BLaER1 treated with 17β-estradiol and CSF1 and Interleukin-3, amounts not matched to agents 10 nM and 100 nM (cell line): ENCODE measurements around the gene EDARADD.

Source experiments
- H3K27ac ChIP-seq, 11 experiments: shearing (Covaris generic); formaldehyde crosslinking; 2 replicates each; pipeline ENCODE4 v1.8.1; 2022
- H3K27me3 ChIP-seq, 11 experiments: shearing (Covaris generic); formaldehyde crosslinking; 2 replicates each; pipeline ENCODE4 v1.8.1; 2022
- H3K36me3 ChIP-seq, 11 experiments: shearing (Covaris generic); formaldehyde crosslinking; 2 replicates each; pipeline ENCODE4 v1.8.1; 2022
- H3K4me1 ChIP-seq, 10 experiments: shearing (Covaris generic); formaldehyde crosslinking; 2 replicates each; pipeline ENCODE4 v1.8.1; 2022
- H3K4me2 ChIP-seq, 11 experiments: shearing (Covaris generic); formaldehyde crosslinking; 2 replicates each; pipeline ENCODE4 v1.8.1; 2022
- H3K4me3 ChIP-seq, 10 experiments: shearing (Covaris generic); formaldehyde crosslinking; 2 replicates each; pipeline ENCODE4 v1.8.1; 2022
- H3K9ac ChIP-seq, 11 experiments: shearing (Covaris generic); formaldehyde crosslinking; 2 replicates each; pipeline ENCODE4 v1.8.1; 2022
- H3K9me3 ChIP-seq, 11 experiments: shearing (Covaris generic); formaldehyde crosslinking; replicated peaks in 1 of 11; 2 replicates each; pipeline ENCODE4 v1.8.1; 2022
- H4K20me1 ChIP-seq, 11 experiments: shearing (Covaris generic); formaldehyde crosslinking; 2 replicates each; pipeline ENCODE4 v1.8.1; 2022
- Cebpa-rat ChIP-seq, 11 experiments: shearing (Covaris generic); IDR thresholded peaks; 2 replicates each; pipeline ENCODE4 v1.8.1; 2022

EDARADD gene

GRCh38 chr1:236523704-236524141 lies 129.6 kb downstream of the EDARADD start, which contains the start of gene LGALS8:
TSS of gene LGALS8 (plus strand) at chr1:236523982. CDS start at chr1:236526071, 2,089 bp downstream.
- H3K9ac ChIP-seq, result peak within 1 kb of the TSS; percentile 88 to 100 (median 93)
- H3K4me1 ChIP-seq, result peaks cover 24 to 45% (median 36%) of the 10 kb centered on the region in 10 experiments
- H3K27me3 ChIP-seq, result no peaks in the 10 kb centered on the region
- peak within 1 kb of the TSS; percentile 92 to 99 (median 95) for H3K27ac ChIP-seq
- H4K20me1 ChIP-seq, result peaks cover 0 to 32% (median 0%) of the 10 kb centered on the region in 11 experiments; a peak in 4 of 22 replicates
- no peaks in the 10 kb centered on the region for H3K9me3 ChIP-seq
- H3K4me3 ChIP-seq, result peak within 1 kb of the TSS; percentile 79 to 100 (median 92)
- no peak for TF ChIP-seq Cebpa-rat (IDR thresholded peaks at IDR 0.05)
- peaks cover 20 to 32% (median 27%) of the 10 kb centered on the region in 11 experiments for H3K36me3 ChIP-seq
- H3K4me2 ChIP-seq, result peak within 1 kb of the TSS; percentile 82 to 98 (median 93)

GRCh38 chr1:236524142-236524894 lies 130.2 kb downstream of the EDARADD start:
- Histone ChIP-seq H3K27me3 (no peaks in the 10 kb centered on the region), H3K9ac (peak overlapping the region; percentile 88 to 100 (median 93)), H3K4me1 (peaks cover 19 to 39% (median 30%) of the 10 kb centered on the region in 10 experiments), H3K4me2 (peak overlapping the region; percentile 82 to 98 (median 93)), H3K9me3 (no peaks in the 10 kb centered on the region), H3K27ac (peak overlapping the region; percentile 92 to 99 (median 95)), H3K4me3 (peak overlapping the region; percentile 79 to 100 (median 92)), H4K20me1 (peaks cover 0 to 38% (median 0%) of the 10 kb centered on the region in 11 experiments; a peak in 5 of 22 replicates), H3K36me3 (peaks cover 20 to 38% (median 33%) of the 10 kb centered on the region in 11 experiments)
- peak in 6 of 11 experiments; percentile 14 to 96 (median 86); a peak in 11 of 22 replicates for TF ChIP-seq Cebpa-rat (IDR thresholded peaks at IDR 0.05)

- H3K27ac ChIP-seq, result peak overlapping the region; percentile 92 to 99 (median 95); a peak in 21 of 22 replicates
- no peak for TF ChIP-seq Cebpa-rat (IDR thresholded peaks at IDR 0.05)
- peaks cover 20 to 44% (median 34%) of the 10 kb centered on the region in 11 experiments for H3K36me3 ChIP-seq
- H3K9ac ChIP-seq, result peak overlapping the region; percentile 88 to 100 (median 93); a peak in 21 of 22 replicates
- H3K27me3 ChIP-seq, result no peaks in the 10 kb centered on the region
- no peaks in the 10 kb centered on the region for H3K9me3 ChIP-seq
- peak overlapping the region; percentile 82 to 98 (median 93) for H3K4me2 ChIP-seq
- peaks cover 0 to 43% (median 0%) of the 10 kb centered on the region in 11 experiments; a peak in 5 of 22 replicates for H4K20me1 ChIP-seq
- H3K4me3 ChIP-seq, result peak overlapping the region; percentile 79 to 100 (median 92)
- H3K4me1 ChIP-seq, result peaks cover 19 to 36% (median 29%) of the 10 kb centered on the region in 10 experiments
Measured at GRCh38 chr1:236524895-236525184, 130.8 kb downstream of the EDARADD start.

GRCh38 chr1:236526079-236526478 lies 132.0 kb downstream of the EDARADD start:
- H3K9ac ChIP-seq, result no peak overlapping the region; a peak in 1 of 22 replicates
- H4K20me1 ChIP-seq, result peaks cover 0 to 56% (median 0%) of the 10 kb centered on the region in 11 experiments; a peak in 5 of 22 replicates
- H3K27me3 ChIP-seq, result no peaks in the 10 kb centered on the region
- peaks cover 29 to 45% (median 41%) of the 10 kb centered on the region in 10 experiments for H3K4me1 ChIP-seq
- H3K9me3 ChIP-seq, result no peaks in the 10 kb centered on the region
- peak overlapping the region in 6 of 11 experiments; percentile 92 to 98 (median 94); a peak in 9 of 22 replicates for H3K27ac ChIP-seq
- peak overlapping the region; percentile 6 to 98 (median 93); a peak in 16 of 22 replicates for H3K4me2 ChIP-seq
- no peak overlapping the region for H3K4me3 ChIP-seq
- no peak for TF ChIP-seq Cebpa-rat (IDR thresholded peaks at IDR 0.05)
- peaks cover 20 to 56% (median 34%) of the 10 kb centered on the region in 11 experiments for H3K36me3 ChIP-seq

- H3K4me1 ChIP-seq, result peaks cover 31 to 50% (median 40%) of the 10 kb centered on the region in 10 experiments
- peaks cover 0 to 94% (median 14%) of the 10 kb centered on the region in 11 experiments; a peak in 10 of 22 replicates for H4K20me1 ChIP-seq
- peaks cover 33 to 91% (median 52%) of the 10 kb centered on the region in 11 experiments for H3K36me3 ChIP-seq
- no peak overlapping the region for H3K4me3 ChIP-seq
- H3K4me2 ChIP-seq, result peak overlapping the region in 8 of 11 experiments; percentile 17 to 52 (median 24); a peak in 11 of 22 replicates
- H3K27me3 ChIP-seq, result no peaks in the 10 kb centered on the region
- H3K27ac ChIP-seq, result peak overlapping the region in 2 of 11 experiments; percentile 9 to 30; a peak in 2 of 22 replicates
- peak overlapping the region in 1 of 11 experiments; percentile 32; a peak in 1 of 22 replicates for H3K9ac ChIP-seq
- H3K9me3 ChIP-seq, result no peaks in the 10 kb centered on the region
- TF ChIP-seq Cebpa-rat (IDR thresholded peaks at IDR 0.05), result no peak
Measured at GRCh38 chr1:236530286-236530685, 136.2 kb downstream of the EDARADD start.

GRCh38 chr1:236530959-236531358 lies 136.9 kb downstream of the EDARADD start:
- Histone ChIP-seq H3K4me1 (peaks cover 24 to 44% (median 34%) of the 10 kb centered on the region in 10 experiments), H3K9me3 (no peaks in the 10 kb centered on the region), H3K27ac (peak overlapping the region in 2 of 11 experiments; percentile 9 to 30; a peak in 1 of 22 replicates), H3K27me3 (no peaks in the 10 kb centered on the region), H3K36me3 (peaks cover 31 to 93% (median 53%) of the 10 kb centered on the region in 11 experiments), H3K9ac (peak overlapping the region in 1 of 11 experiments; percentile 32; a peak in 1 of 22 replicates), H3K4me3 (no peak overlapping the region), H3K4me2 (peak overlapping the region; percentile 17 to 52 (median 30); a peak in 14 of 22 replicates), H4K20me1 (peaks cover 0 to 94% (median 20%) of the 10 kb centered on the region in 11 experiments; a peak in 18 of 22 replicates)
- no peak for TF ChIP-seq Cebpa-rat (IDR thresholded peaks at IDR 0.05)

- Histone ChIP-seq H3K9me3 (no peaks in the 10 kb centered on the region), H3K4me2 (no peak overlapping the region), H3K27ac (no peak overlapping the region), H4K20me1 (peaks cover 0 to 93% (median 28%) of the 10 kb centered on the region in 11 experiments; a peak in 19 of 22 replicates), H3K9ac (no peak overlapping the region), H3K36me3 (peaks cover 29 to 93% (median 49%) of the 10 kb centered on the region in 11 experiments), H3K4me1 (peaks cover 17 to 31% (median 23%) of the 10 kb centered on the region in 10 experiments), H3K4me3 (no peak overlapping the region), H3K27me3 (no peaks in the 10 kb centered on the region)
- TF ChIP-seq Cebpa-rat (IDR thresholded peaks at IDR 0.05), result no peak
Measured at GRCh38 chr1:236532850-236533249, 138.8 kb downstream of the EDARADD start.

- Histone ChIP-seq H3K27ac (no peak overlapping the region), H3K4me2 (no peak overlapping the region), H3K9me3 (no peaks in the 10 kb centered on the region), H3K36me3 (peaks cover 41 to 93% (median 53%) of the 10 kb centered on the region in 11 experiments), H4K20me1 (peaks cover 0 to 98% (median 28%) of the 10 kb centered on the region in 11 experiments; a peak in 20 of 22 replicates), H3K4me3 (no peak overlapping the region), H3K4me1 (peaks cover 17 to 31% (median 23%) of the 10 kb centered on the region in 10 experiments), H3K27me3 (no peaks in the 10 kb centered on the region), H3K9ac (no peak overlapping the region; a peak in 1 of 22 replicates)
- no peak for TF ChIP-seq Cebpa-rat (IDR thresholded peaks at IDR 0.05)
Measured at GRCh38 chr1:236534151-236534651, 140.1 kb downstream of the EDARADD start.
